Uterus (tissue), 4 donors: Measurements from ENCODE around the gene CNTNAP4. TPM values are rescaled to one million over a fixed set of nuclear protein-coding genes. Genes with fewer than 3 reads are reported as not detected.

Experiments used
- DNase-seq, 2 donors: peaks; one replicate each; pipeline ENCODE4 v3.0.0-alpha.2; 2019 to 2020
- H3K27ac ChIP-seq, 2 donors: fragments of 200-600 bp; sonication (generic); 1 replicate in 1 of 2; 2 replicates in 1 of 2; pipeline ENCODE4 v1.5.1; 2016 to 2018
- H3K27me3 ChIP-seq, 2 donors: fragments of 200-600 bp; sonication (generic); one replicate each; pipeline ENCODE4 v1.5.1; 2018 to 2019; ENCODE audit warnings: control low read depth in 1 of 2
- H3K36me3 ChIP-seq, 2 donors: fragments of 200-600 bp; sonication (generic); one replicate each; pipeline ENCODE4 v1.5.1; 2019; ENCODE audit warnings: control low read depth in 1 of 2
- H3K4me1 ChIP-seq, 2 donors: fragments of 200-600 bp; sonication (generic); one replicate each; pipeline ENCODE4 v1.5.1; 2018 to 2019; ENCODE audit warnings: control low read depth in 1 of 2
- H3K4me3 ChIP-seq, 2 donors: fragments of 200-600 bp; sonication (generic); 1 replicate in 1 of 2; 2 replicates in 1 of 2; pipeline ENCODE4 v1.5.1; 2018 to 2019; ENCODE audit warnings: mild to moderate bottlenecking in 1 of 2
- H3K9me3 ChIP-seq, 2 donors: fragments of 200-600 bp; sonication (generic); one replicate each; pipeline ENCODE4 v1.5.1; 2019; ENCODE audit warnings: control low read depth in 1 of 2
- CTCF ChIP-seq, 4 experiments: fragments of 200-600 bp in 2 of 4; fragments of 450-650 bp in 2 of 4; sonication (generic) in 2 of 4; IDR thresholded peaks; one replicate each; pipeline ENCODE4 v1.5.1; 2016 to 2019; ENCODE audit warnings: antibody characterized with exemption in 4 of 4, mild to moderate bottlenecking in 2 of 4, moderate library complexity in 1 of 4
- POLR2A ChIP-seq, 2 donors: fragments of 450-650 bp; IDR thresholded peaks; one replicate each; pipeline ENCODE4 v1.6.1; 2016; ENCODE audit warnings: antibody characterized with exemption in 2 of 2, mild to moderate bottlenecking in 1 of 2, moderate library complexity in 1 of 2
- intact Hi-C: fragments of 100-400 bp; cut with DNase I; formaldehyde crosslinking; loops from one replicate; pipeline ENCODE4 v1.15.1; 2023; ENCODE audit warnings: low total_unique reads
- total RNA-seq, 4 donors: library from RNA; depleted of rRNA in 3 of 4; stranded (reverse); fragments of >200 nt in 3 of 4; gene quantifications; one replicate each; pipeline versions ENCODE4 v1.1.0 to v1.2.4, GENCODE V29; 2014 to 2023
- donor health status: DM: yes; HTN: yes; CAD: no.

CNTNAP4 gene
- total RNA-seq, 4 donors from 2014 or later = 20.3 TPM; not detected in 3

- Histone ChIP-seq H3K36me3 (no peaks in the 10 kb centered on the region), H3K4me3 (no peak overlapping the region), H3K4me1 (no peaks in the 10 kb centered on the region), H3K9me3 (no peaks in the 10 kb centered on the region), H3K27me3 (no peaks in the 10 kb centered on the region), H3K27ac (no peak overlapping the region)
- TF ChIP-seq CTCF (IDR thresholded peaks at IDR 0.05) (no peak), POLR2A (IDR thresholded peaks at IDR 0.05) (no peak)
- DNase-seq = no peak
- intact Hi-C loops = no loop called here
These were observed 299.3 kb downstream of the CNTNAP4 start for GRCh38 chr16:76576526-76576925.

GRCh38 chr16:76577003-76577402 lies 299.8 kb downstream of the CNTNAP4 start:
- Histone ChIP-seq H3K4me3 (no peak overlapping the region), H3K36me3 (no peaks in the 10 kb centered on the region), H3K9me3 (no peaks in the 10 kb centered on the region), H3K4me1 (no peaks in the 10 kb centered on the region), H3K27ac (no peak overlapping the region), H3K27me3 (no peaks in the 10 kb centered on the region)
- intact Hi-C loops = no loop called here
- no peak for DNase-seq
- TF ChIP-seq POLR2A (IDR thresholded peaks at IDR 0.05) (no peak), CTCF (IDR thresholded peaks at IDR 0.05) (no peak)

GRCh38 chr16:76579277-76579922 lies 302.2 kb downstream of the CNTNAP4 start:
- Histone ChIP-seq H3K27ac (no peak overlapping the region), H3K4me1 (no peaks in the 10 kb centered on the region), H3K9me3 (no peaks in the 10 kb centered on the region), H3K36me3 (no peaks in the 10 kb centered on the region), H3K4me3 (no peak overlapping the region), H3K27me3 (no peaks in the 10 kb centered on the region)
- no peak for DNase-seq
- intact Hi-C loops = no loop called here
- TF ChIP-seq POLR2A (IDR thresholded peaks at IDR 0.05) = no peak
- no peak for TF ChIP-seq CTCF (IDR thresholded peaks at IDR 0.05)

GRCh38 chr16:76583466-76583865 lies 306.3 kb downstream of the CNTNAP4 start:
- Histone ChIP-seq H3K27ac (no peak overlapping the region), H3K4me1 (no peaks in the 10 kb centered on the region), H3K27me3 (no peaks in the 10 kb centered on the region), H3K36me3 (no peaks in the 10 kb centered on the region), H3K9me3 (no peaks in the 10 kb centered on the region), H3K4me3 (no peak overlapping the region)
- TF ChIP-seq CTCF (IDR thresholded peaks at IDR 0.05) = no peak
- TF ChIP-seq POLR2A (IDR thresholded peaks at IDR 0.05) = no peak
- no peak for DNase-seq
- intact Hi-C loops = no loop called here

- H3K36me3 ChIP-seq = no peaks in the 10 kb centered on the region
- TF ChIP-seq CTCF (IDR thresholded peaks at IDR 0.05) (no peak), POLR2A (IDR thresholded peaks at IDR 0.05) (no peak)
- no peaks in the 10 kb centered on the region for H3K9me3 ChIP-seq
- intact Hi-C loops = no loop called here
- H3K27ac ChIP-seq = no peak overlapping the region
- DNase-seq = no peak
- no peaks in the 10 kb centered on the region for H3K27me3 ChIP-seq
- H3K4me3 ChIP-seq = no peak overlapping the region
- H3K4me1 ChIP-seq = no peaks in the 10 kb centered on the region
These were observed 306.7 kb downstream of the CNTNAP4 start for GRCh38 chr16:76583945-76584344.
